ENCODE results near the gene CT55. TPM values are rescaled to one million over a fixed set of nuclear protein-coding genes. Genes with fewer than 3 reads are reported as not detected.
"Not testable (repeated sequence)": the region's sequence is repeated elsewhere in the genome, so short reads cannot be mapped to it uniquely, and the experiment has no call there.

The CT55 gene, protein sequence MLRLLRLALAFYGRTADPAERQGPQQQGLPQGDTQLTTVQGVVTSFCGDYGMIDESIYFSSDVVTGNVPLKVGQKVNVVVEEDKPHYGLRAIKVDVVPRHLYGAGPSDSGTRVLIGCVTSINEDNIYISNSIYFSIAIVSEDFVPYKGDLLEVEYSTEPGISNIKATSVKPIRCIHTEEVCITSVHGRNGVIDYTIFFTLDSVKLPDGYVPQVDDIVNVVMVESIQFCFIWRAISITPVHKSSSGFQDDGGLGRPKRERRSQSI
- total RNA-seq: not detected

DNA sequence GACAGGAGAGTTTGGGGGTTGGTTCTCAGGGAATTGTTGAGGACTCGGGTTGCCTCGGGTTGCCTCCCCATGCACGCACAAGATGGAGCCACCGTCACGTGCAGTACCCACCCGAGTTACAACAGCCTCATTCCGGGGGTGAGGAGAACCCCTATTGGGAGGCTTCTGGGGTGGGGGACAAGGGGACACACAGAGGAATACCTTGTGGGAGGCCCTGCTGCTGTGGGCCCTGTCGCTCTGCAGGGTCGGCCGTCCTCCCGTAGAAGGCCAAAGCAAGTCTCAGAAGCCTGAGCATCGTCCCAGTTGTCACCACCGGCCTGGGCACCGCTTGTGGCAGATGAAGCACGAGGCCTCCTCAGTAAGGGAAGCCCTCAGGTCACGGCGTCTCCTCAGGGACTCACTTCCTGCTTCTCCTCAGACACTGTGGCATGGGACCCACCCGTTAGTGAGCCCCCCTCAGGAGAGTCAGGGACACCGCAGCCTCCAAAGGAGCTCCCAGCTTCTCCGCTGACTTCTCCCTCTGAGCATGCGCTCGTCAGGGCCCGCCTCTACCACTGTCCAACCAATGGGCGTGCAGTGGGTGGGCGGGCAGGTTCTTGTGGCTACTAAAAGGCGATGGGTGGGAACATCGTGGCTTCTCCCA, at the start of gene CT55:
CT55 (minus strand) TSS at position 522 of the 643 bp plus-strand sequence; CDS start at position 295, 227 bp downstream.
- DNase-seq: no peak
- Histone ChIP-seq H3K36me3 (no peaks in the 10 kb centered on the region), H3K4me3 (no peak within 1 kb of the TSS), H3K9me3 (no peaks in the 10 kb centered on the region), H3K27me3 (no peaks in the 10 kb centered on the region), H3K4me1 (no peaks in the 10 kb centered on the region), H3K27ac (no peak within 1 kb of the TSS)
- no peak for TF ChIP-seq POLR2A (IDR thresholded peaks at IDR 0.05)
- TF ChIP-seq, protein P1, sequence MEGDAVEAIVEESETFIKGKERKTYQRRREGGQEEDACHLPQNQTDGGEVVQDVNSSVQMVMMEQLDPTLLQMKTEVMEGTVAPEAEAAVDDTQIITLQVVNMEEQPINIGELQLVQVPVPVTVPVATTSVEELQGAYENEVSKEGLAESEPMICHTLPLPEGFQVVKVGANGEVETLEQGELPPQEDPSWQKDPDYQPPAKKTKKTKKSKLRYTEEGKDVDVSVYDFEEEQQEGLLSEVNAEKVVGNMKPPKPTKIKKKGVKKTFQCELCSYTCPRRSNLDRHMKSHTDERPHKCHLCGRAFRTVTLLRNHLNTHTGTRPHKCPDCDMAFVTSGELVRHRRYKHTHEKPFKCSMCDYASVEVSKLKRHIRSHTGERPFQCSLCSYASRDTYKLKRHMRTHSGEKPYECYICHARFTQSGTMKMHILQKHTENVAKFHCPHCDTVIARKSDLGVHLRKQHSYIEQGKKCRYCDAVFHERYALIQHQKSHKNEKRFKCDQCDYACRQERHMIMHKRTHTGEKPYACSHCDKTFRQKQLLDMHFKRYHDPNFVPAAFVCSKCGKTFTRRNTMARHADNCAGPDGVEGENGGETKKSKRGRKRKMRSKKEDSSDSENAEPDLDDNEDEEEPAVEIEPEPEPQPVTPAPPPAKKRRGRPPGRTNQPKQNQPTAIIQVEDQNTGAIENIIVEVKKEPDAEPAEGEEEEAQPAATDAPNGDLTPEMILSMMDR (IDR thresholded peaks at IDR 0.05): no peak
- intact Hi-C loops (cut with DNase I): no loop called here
- 92% methylated on average over 11 of the region's 27 CpGs; no CpG with 5 or more reads in 1 of the 2 donors for WGBS, 2 donors

DNA sequence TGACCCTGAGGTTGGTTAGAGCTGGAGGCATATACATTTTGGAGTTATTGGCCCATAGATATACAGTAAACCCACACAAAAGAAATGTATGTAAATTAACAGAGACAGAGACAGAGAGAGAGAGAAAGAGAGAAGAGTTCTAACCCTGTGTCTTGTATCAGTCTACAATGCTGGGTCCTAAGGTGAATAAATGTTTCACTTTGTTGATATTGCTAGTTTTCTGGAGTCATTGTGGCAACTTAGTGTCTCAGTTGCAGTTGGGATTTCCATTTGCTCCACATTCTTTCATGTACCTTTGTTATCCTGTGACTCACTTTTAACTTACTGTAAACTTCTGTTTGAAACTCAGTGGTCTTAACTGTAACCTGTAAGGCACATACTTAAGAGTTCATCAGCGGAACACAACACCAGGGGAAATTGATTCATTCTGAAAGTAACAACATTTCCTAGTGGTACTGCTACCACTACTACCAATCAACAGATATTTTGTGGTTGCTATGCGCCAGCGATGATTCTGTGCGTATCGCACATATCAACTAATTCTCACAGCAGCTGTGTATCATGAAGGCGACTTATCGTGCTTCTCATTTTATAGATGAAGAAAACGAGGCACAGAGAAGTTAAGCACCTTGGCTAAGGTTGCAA, 42.1 kb upstream of the CT55 start:
- no peak overlapping the region for H3K27ac ChIP-seq
- intact Hi-C loops (cut with DNase I): no loop called here
- no peak for DNase-seq
- H3K27me3 ChIP-seq: no peaks in the 10 kb centered on the region
- 68 to 78% methylated on average over 8 of the region's 8 CpGs for WGBS, 2 donors
- no peaks in the 10 kb centered on the region for H3K4me1 ChIP-seq
- no peaks in the 10 kb centered on the region for H3K9me3 ChIP-seq
- no peaks in the 10 kb centered on the region for H3K36me3 ChIP-seq
- TF ChIP-seq POLR2A (IDR thresholded peaks at IDR 0.05): no peak
- TF ChIP-seq, protein P1 (IDR thresholded peaks at IDR 0.05): no peak
- no peak overlapping the region for H3K4me3 ChIP-seq

- DNase-seq; intact Hi-C loops (cut with DNase I): not testable (repeated sequence)
- 24 to 37% methylated on average over 5 to 9 of the region's 11 CpGs for WGBS, 2 donors
These were observed 35.2 kb upstream of the CT55 start for GRCh38 chrX:135206427-135206826.

GRCh38 chrX:135200297-135200696, 29.1 kb upstream of the CT55 start:
- no peaks in the 10 kb centered on the region for H3K4me1 ChIP-seq
- H3K4me3 ChIP-seq: no peak overlapping the region
- no peak for DNase-seq
- H3K36me3 ChIP-seq: no peaks in the 10 kb centered on the region
- no peaks in the 10 kb centered on the region for H3K27me3 ChIP-seq
- WGBS, 2 donors: 59 to 67% methylated on average over 3 to 4 of the region's 4 CpGs
- intact Hi-C loops (cut with DNase I): no loop called here
- no peaks in the 10 kb centered on the region for H3K9me3 ChIP-seq
- H3K27ac ChIP-seq: no peak overlapping the region
- TF ChIP-seq, protein P1 (IDR thresholded peaks at IDR 0.05): no peak
- no peak for TF ChIP-seq POLR2A (IDR thresholded peaks at IDR 0.05)

More at GRCh38 chrX:135206427-135206826, 35.2 kb upstream of the CT55 start:
- not testable (repeated sequence) for H3K36me3 ChIP-seq, H3K27ac ChIP-seq, H3K9me3 ChIP-seq, H3K4me3 ChIP-seq, H3K4me1 ChIP-seq, H3K27me3 ChIP-seq
- TF ChIP-seq, protein P1 (IDR thresholded peaks at IDR 0.05): peak in 5 of 6 experiments; percentile 18 to 53 (median 34)

- H3K4me3 ChIP-seq: no peak overlapping the region
- H3K36me3 ChIP-seq: no peaks in the 10 kb centered on the region
- intact Hi-C loops (cut with DNase I): no loop called here
- DNase-seq: no peak
- H3K9me3 ChIP-seq: no peaks in the 10 kb centered on the region
- no peak for TF ChIP-seq POLR2A (IDR thresholded peaks at IDR 0.05)
- TF ChIP-seq, protein P1 (IDR thresholded peaks at IDR 0.05): no peak
- no peak overlapping the region for H3K27ac ChIP-seq
- H3K27me3 ChIP-seq: no peaks in the 10 kb centered on the region
- 100% methylated on average over 1 of the region's 16 CpGs; no CpG with 5 or more reads in 1 of the 2 donors for WGBS, 2 donors
- no peaks in the 10 kb centered on the region for H3K4me1 ChIP-seq
These were observed 23.5 kb upstream of the CT55 start for GRCh38 chrX:135194684-135195083.
